NCI-H2029 treated with DMSO at 0.1 percent for 48 hours (cell line): ENCODE results near the gene MAGOH.
"Not testable (repeated sequence)": the region's sequence is repeated elsewhere in the genome, so short reads cannot be mapped to it uniquely, and the experiment has no call there.

Source experiments
- DNase-seq: peaks from one replicate; lab custom pipeline; 2025; lab: John Stamatoyannopoulos, UW

The MAGOH gene

DNA sequence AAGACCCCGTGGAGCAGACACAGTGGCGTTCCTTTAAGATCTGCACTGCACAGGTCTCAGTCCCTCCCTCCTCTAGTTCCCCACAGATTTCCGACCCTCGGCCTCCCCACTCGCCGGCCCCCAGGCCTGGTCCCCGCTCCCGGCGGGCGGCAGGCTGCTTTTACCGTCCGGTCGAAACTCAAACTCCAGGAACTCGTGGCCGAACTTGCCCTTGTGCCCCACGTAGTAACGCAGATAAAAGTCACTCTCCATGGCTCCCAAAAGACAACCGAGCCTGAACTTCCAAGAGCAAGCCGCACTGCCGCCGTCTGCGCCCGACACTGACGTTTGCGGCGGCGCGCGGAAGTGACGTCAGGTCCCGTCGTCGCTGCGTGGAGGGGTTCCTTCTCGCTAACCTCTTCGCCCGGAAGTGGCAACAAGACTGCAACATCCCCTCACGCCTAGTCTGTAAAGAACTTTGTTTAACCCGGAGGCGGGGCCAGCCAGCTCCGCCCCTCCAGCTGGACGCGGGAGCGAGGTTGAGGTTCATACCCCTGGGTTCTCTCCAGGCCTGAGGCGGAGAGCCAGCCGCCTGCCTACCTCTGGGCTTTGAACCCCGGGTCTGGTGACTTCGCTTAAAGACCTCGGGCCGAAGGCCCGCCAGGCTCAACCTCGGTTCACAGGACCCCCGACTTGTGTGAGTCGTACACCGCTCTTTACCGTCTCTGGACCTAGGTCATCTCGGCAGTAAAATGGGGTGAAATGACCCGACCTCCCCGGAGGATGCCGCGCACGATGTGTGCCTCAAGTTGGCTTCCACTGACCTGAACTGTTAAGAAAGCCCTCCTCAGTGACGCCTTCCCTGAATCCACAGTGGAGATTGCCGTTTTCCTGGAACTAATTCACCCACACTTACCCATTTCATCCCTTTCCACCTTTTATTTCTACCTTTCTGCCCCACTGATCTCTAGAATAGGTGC, at the start of gene MAGOH:
TSS of gene MAGOH (minus strand) at position 322 of the 959 bp plus-strand sequence. CDS start at position 252, 70 bp downstream.
- DNase-seq = peak; percentile 89

DNA sequence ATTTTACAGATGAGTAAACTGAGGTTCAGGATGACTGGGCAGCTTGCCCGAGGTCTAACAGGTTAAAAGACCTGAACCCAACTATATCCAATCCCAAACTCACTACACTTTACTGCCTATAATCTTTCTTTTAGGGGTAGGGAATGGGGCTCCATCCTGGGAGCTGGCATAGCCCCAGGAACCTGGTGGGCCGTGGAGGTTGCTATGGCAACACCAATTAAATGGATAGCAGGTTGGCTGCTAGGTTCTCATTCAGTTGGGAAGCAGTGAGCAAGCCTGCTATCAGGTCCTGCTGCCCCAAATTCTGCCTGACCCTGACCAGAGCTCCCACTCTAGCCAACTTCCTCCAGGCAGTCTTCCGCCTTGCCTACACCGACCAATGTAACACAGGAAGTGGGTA, 48.6 kb upstream of the MAGOH start:
- DNase-seq = peak; percentile 12

- DNase-seq = no peak
Observed at GRCh38 chr1:53285969-53286760, 47.8 kb upstream of the MAGOH start.

- no peak for DNase-seq
Observed at GRCh38 chr1:53285546-53285945, 47.2 kb upstream of the MAGOH start.

DNA sequence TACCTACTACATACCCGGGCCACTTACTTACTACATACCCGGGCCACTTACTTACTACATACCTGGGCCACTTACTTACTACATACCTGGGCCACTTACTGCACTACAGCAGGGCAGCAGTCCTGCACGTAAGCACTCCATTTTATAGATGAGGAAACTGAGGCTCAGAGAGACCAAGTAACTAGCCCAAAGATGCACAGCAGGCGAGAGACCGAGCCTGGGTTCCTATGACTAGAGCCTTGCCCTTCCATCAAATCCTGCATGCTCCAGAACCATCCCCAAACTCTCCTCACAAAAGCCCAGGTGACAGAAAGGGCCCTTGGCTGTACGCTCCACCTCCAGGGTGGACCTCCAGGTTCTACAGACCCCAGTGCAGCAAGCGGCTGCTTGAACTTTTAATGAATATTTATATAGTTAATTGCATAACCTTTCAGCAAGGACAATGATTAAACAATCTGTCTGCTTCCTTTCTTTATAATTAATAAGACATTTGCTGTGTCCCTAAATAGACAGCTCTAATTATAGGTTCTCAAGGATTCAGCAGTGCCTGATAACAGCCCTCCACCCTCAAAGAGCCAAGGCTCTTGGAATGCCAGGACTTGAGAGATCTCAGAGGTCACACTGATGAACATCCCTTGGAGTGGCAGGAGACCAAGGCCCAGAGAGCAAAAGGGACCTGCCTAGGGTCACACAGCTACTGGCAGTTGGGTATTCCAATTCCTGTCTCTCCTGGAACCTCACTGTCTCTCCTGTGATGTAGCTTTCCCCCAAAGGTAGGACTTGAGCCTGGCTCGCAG, 46.1 kb upstream of the MAGOH start:
- no peak for DNase-seq

DNA sequence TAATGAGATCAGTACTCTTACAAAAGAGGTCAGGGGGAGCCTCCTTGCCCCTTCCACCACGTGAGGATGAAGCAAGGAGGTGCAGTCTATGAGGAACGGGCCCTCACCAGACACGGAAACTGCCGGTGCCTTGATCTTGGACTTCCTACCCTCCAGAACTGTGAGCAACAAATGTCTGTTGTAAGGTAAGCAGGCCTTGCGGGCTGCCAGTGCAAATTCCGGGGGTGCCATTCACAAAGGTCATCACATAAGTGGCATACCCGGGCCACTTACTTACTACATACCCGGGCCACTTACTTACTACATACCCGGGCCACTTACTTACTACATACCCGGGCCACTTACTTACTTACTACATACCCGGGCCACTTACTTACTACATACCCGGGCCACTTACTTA, 44.8 kb upstream of the MAGOH start:
- not testable (repeated sequence) for DNase-seq

- no peak for DNase-seq
Observed at GRCh38 chr1:53281133-53281532, 42.8 kb upstream of the MAGOH start.

GRCh38 chr1:53280496-53280895, 42.2 kb upstream of the MAGOH start:
- DNase-seq = no peak

GRCh38 chr1:53279296-53280200, 41.2 kb upstream of the MAGOH start:
- DNase-seq = no peak

- peak; percentile 54 for DNase-seq
Observed at GRCh38 chr1:53278298-53278725, 40.0 kb upstream of the MAGOH start.

GRCh38 chr1:53277326-53277725, 39.0 kb upstream of the MAGOH start:
- no peak for DNase-seq

- no peak for DNase-seq
Observed at GRCh38 chr1:53276902-53277281, 38.6 kb upstream of the MAGOH start.

DNA sequence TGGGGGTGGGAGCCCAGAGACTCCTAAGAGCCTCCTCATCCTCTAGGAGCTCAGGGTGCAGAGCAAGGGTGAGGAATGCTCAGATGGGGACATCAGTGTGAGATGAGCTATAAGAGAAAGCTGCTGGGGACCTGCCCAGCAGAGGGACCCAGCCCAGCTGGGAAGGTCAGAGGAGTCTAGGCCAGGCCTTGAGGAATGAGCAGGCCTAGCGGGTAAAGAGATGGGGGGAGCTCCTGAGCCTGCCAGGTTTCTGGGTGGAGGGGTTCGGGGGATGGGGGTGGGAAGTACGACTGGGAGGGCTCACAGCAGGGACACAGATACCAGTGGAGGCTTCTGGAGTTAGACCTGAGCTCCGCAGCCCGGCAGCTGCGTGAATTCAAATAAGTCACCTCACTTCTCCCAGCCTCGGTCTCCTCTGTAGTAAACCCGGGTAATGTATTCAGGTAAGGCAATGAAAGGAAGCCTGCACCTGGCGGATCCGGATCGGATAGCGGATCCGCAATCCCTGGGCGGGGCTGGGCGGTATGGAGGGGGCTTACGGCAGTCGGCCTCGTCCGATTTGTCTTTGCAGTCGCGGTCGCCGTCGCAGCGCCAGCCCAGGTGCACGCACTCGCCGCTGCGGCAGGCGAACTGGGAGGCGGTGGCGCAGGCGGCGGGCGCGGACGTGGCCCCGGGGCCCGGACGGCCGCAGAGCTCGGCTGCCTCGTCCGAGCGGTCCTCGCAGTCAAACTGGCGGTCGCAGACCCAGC, 38.0 kb upstream of the MAGOH start:
- DNase-seq = no peak

- no peak for DNase-seq
Observed at GRCh38 chr1:53275566-53275965, 37.2 kb upstream of the MAGOH start.

DNA sequence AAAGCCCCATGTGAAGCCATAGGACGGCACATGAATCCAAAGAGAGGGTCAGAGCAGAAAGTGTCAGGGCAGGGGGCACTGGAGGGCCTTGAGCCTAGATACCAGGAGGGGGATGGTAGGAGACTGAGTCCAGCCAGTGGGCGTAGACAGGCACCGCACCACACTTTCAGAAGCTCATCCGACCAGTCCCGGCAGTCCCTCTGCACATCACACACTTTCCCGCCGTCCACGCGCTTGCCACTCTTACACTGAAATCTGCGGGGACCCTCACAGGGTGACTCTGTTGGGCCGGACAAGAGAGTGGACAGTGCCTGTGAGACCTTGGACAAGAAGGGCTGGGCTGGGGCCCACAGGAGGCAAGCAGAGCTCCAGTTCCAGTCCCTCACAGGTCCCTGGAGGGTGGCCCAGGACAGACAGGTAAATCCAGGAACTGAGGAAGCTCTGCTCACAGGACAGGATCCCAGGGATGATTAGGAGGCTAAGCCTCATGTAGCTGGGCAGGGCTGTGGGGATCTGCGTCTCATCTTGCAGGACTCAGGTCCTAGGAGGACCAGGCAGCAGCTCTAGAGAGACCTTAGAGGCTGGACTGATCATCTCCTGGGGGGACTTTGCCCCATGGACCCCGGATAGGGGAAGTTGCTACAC, 36.3 kb upstream of the MAGOH start:
- DNase-seq = no peak

- DNase-seq = no peak
Observed at GRCh38 chr1:53274026-53274425, 35.7 kb upstream of the MAGOH start.

DNA sequence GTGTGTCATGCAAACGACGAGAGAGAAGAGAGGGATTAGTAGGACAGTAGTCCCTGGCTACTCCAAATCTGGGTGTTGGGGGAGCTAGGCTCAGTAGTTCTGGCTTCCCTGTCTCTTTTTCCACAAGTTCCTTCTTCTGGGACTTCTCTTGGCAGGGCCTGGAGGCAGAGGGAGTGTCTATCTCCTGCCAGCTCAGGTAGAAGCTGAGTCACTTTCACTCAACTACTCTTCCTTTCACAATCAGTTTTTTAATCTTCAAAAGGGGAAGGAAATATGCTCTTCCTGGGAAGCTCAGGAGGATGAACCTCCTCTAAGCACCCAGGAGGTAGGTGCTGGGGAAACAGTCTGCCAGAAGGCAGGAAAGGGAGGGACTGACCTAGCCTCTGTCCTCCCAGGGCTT, 35.2 kb upstream of the MAGOH start:
- no peak for DNase-seq

GRCh38 chr1:53272349-53272748, 34.0 kb upstream of the MAGOH start:
- no peak for DNase-seq

DNA sequence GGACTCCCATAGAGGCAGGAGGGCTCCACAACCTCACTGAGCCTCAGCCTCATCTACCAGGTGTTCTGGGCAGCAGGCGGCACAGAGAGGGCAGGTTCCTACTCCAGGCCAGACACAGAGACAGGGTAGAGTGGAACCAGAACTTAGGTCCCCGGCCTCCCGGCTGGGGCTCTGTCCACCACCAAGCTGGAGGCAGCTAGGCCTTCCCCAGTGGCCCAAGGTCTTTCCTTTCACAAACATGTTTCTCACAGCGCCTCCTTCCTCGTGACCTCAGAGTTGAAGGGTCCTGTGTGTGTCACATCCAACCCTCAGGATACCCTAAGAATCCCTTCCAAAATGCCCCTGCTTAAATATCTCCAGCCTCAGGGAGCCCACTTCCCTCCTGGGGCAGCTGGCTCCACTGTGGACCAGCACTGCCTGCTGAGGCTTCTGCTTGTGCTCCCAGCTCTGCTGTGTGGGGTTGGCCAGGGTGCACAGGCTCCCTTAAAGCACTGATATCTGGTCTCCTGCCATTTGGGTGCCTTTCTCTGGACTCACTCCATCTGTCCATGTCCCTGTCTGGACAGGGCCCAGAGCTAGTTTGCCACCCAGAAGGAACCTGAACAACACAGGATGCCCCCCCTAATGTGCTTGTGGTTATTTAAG, 33.2 kb upstream of the MAGOH start:
- DNase-seq = no peak
